Ishikawa (cell line): ENCODE data around the gene IL10RB.
A peak's percentile ranks its signal among the peaks of the same experiment; 100 is the strongest.

Source experiments
- CEBPB ChIP-seq: IDR thresholded peaks from 2 replicates; pipeline ENCODE4 v1.6.1; 2012
- EP300 ChIP-seq: IDR thresholded peaks from 2 replicates; pipeline ENCODE4 v1.6.1; 2012; ENCODE audit warnings: borderline replicate concordance
- FOXM1 ChIP-seq: IDR thresholded peaks from 2 replicates; pipeline ENCODE4 v1.6.1; 2012; ENCODE audit warnings: low read depth, borderline replicate concordance
- NFIC ChIP-seq: IDR thresholded peaks from 2 replicates; pipeline ENCODE4 v1.6.1; 2012
- RAD21 ChIP-seq: IDR thresholded peaks from 2 replicates; pipeline ENCODE4 v1.6.1; 2012; ENCODE audit warnings: low read depth
- TCF12 ChIP-seq: IDR thresholded peaks from 2 replicates; pipeline ENCODE4 v1.6.1; 2012; ENCODE audit warnings: low read depth
- TEAD4 ChIP-seq: IDR thresholded peaks from 2 replicates; pipeline ENCODE4 v1.6.1; 2012
- YY1 ChIP-seq: IDR thresholded peaks from 2 replicates; pipeline ENCODE4 v1.6.1; 2012; ENCODE audit warnings: low read depth
- TF ChIP-seq, protein P1 (sequence below): IDR thresholded peaks from 2 replicates; pipeline ENCODE4 v1.6.1; 2012; ENCODE audit warnings: low read depth, mild to moderate bottlenecking
- TF ChIP-seq, protein P2 (sequence below): IDR thresholded peaks from 2 replicates; pipeline ENCODE4 v1.6.1; 2012

DNA sequence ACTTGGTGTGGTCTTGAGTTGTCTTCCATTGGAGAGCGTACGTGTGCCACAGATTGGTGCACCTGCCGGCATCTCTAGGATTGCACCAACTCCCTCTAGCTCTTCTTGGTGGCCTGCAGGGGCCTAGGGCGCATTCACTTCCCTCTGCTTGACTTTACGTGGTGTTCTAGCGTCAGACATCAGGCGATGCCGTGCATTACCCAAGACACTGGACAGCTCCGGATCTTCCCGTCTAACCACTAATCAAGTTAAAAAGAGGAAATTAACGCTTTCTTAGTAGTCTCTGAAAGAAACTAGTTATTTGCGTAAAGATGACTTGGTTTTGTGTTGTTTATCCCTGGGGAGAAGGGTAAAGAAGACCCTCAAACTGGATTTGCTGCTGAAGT, 510 bp upstream of the IL10RB start:
- TF ChIP-seq NFIC (no peak), EP300 (no peak), FOXM1 (no peak), RAD21 (no peak), CEBPB (no peak), TEAD4 (no peak), TCF12 (no peak), YY1 (no peak)
- TF ChIP-seq, protein P1, sequence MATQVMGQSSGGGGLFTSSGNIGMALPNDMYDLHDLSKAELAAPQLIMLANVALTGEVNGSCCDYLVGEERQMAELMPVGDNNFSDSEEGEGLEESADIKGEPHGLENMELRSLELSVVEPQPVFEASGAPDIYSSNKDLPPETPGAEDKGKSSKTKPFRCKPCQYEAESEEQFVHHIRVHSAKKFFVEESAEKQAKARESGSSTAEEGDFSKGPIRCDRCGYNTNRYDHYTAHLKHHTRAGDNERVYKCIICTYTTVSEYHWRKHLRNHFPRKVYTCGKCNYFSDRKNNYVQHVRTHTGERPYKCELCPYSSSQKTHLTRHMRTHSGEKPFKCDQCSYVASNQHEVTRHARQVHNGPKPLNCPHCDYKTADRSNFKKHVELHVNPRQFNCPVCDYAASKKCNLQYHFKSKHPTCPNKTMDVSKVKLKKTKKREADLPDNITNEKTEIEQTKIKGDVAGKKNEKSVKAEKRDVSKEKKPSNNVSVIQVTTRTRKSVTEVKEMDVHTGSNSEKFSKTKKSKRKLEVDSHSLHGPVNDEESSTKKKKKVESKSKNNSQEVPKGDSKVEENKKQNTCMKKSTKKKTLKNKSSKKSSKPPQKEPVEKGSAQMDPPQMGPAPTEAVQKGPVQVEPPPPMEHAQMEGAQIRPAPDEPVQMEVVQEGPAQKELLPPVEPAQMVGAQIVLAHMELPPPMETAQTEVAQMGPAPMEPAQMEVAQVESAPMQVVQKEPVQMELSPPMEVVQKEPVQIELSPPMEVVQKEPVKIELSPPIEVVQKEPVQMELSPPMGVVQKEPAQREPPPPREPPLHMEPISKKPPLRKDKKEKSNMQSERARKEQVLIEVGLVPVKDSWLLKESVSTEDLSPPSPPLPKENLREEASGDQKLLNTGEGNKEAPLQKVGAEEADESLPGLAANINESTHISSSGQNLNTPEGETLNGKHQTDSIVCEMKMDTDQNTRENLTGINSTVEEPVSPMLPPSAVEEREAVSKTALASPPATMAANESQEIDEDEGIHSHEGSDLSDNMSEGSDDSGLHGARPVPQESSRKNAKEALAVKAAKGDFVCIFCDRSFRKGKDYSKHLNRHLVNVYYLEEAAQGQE = peak; percentile 53; the same call in 1 of the 2 replicates
- TF ChIP-seq, protein P2, sequence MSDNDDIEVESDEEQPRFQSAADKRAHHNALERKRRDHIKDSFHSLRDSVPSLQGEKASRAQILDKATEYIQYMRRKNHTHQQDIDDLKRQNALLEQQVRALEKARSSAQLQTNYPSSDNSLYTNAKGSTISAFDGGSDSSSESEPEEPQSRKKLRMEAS = no peak
